NCI-H345 treated with DMSO at 0.1 percent for 48 hours (cell line): ENCODE measurements around the gene ST6GALNAC4.
"Not testable (repeated sequence)": the region's sequence is repeated elsewhere in the genome, so short reads cannot be mapped to it uniquely, and the experiment has no call there.

Source experiments
- DNase-seq: peaks from one replicate; lab custom pipeline; 2025; ENCODE audit not compliant: unreplicated experiment; lab: John Stamatoyannopoulos, UW

ST6GALNAC4 gene

GRCh38 chr9:127874301-127875221 is 42.3 kb downstream of the ST6GALNAC4 start:
- no peak for DNase-seq

GRCh38 chr9:127873886-127874285 is 43.0 kb downstream of the ST6GALNAC4 start:
- no peak for DNase-seq

- DNase-seq = no peak
Observed at GRCh38 chr9:127873223-127873691, 43.6 kb downstream of the ST6GALNAC4 start.

- no peak for DNase-seq
Observed at GRCh38 chr9:127872369-127873222, 44.2 kb downstream of the ST6GALNAC4 start.

- no peak for DNase-seq
Observed at GRCh38 chr9:127871531-127871930, 45.3 kb downstream of the ST6GALNAC4 start.

GRCh38 chr9:127870887-127871286 is 46.0 kb downstream of the ST6GALNAC4 start:
- DNase-seq = no peak

- not testable (repeated sequence) for DNase-seq
Observed at GRCh38 chr9:127870153-127870491, 46.7 kb downstream of the ST6GALNAC4 start.

GRCh38 chr9:127869310-127870152 is 47.3 kb downstream of the ST6GALNAC4 start:
- peak; percentile 41 for DNase-seq

- DNase-seq = no peak
Observed at GRCh38 chr9:127868278-127868902, 48.5 kb downstream of the ST6GALNAC4 start.

- no peak for DNase-seq
Observed at GRCh38 chr9:127867356-127868277, 49.2 kb downstream of the ST6GALNAC4 start.

GRCh38 chr9:127866535-127866934 is 50.3 kb downstream of the ST6GALNAC4 start:
- no peak for DNase-seq

GRCh38 chr9:127865645-127866464 is 51.0 kb downstream of the ST6GALNAC4 start:
- DNase-seq = no peak

- DNase-seq = no peak
Observed at GRCh38 chr9:127863191-127863621, 53.6 kb downstream of the ST6GALNAC4 start.

- no peak for DNase-seq
Observed at GRCh38 chr9:127862075-127863011, 54.5 kb downstream of the ST6GALNAC4 start.

- DNase-seq = no peak
Observed at GRCh38 chr9:127860779-127861178, 56.1 kb downstream of the ST6GALNAC4 start.

GRCh38 chr9:127860260-127860659 is 56.6 kb downstream of the ST6GALNAC4 start:
- DNase-seq = no peak

- no peak for DNase-seq
Observed at GRCh38 chr9:127858041-127858512, 58.8 kb downstream of the ST6GALNAC4 start.
